ENCODE measurements around the gene PAPPA2. TPM values are rescaled to one million over a fixed set of nuclear protein-coding genes. Genes with fewer than 3 reads are reported as not detected.

PAPPA2 gene
- total RNA-seq, 1 donor from 2014 or later: 0.50 TPM

DNA sequence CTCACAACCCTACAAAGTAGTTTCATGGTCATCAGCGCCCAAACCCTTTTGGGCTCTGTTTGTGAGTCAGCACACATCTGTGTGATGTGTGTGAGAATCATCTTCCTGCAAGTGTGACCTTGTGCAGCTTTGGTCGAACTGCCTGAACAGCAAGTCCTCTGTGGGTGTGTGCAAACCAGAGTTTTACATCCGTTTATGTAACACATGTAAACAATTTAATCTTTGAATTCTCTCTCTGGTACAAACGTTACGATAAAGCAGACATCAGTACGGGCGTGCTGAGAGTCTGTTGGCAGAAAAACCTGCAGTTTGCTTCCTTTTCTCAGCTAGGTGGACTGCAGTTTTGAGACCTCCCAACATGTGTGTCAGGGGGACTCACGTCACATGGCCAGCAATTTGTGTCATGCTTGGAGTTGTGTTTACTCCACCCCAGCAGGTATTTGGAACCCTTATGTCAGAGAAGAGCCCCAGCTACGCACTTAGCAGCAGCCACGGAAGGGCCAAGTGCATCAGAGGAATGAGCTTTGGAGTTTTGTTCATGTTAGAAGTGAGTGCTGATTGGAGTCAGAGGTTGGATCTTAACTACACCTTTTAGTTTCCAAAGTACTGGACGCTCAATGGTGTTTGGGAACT, 230.8 kb downstream of the PAPPA2 start:
- no peak for TF ChIP-seq CTCF (IDR thresholded peaks at IDR 0.05)
- Histone ChIP-seq H3K27me3 (ENCODE audit: low read depth) (no peaks in the 10 kb centered on the region), H3K4me1 (peaks cover 13% of the 10 kb centered on the region), H3K4me3 (no peak overlapping the region), H3K36me3 (no peaks in the 10 kb centered on the region), H3K27ac (no peak overlapping the region), H3K9me3 (no peaks in the 10 kb centered on the region)
- intact Hi-C loops (cut with DNase I): no loop called here
- DNase-seq (no peak), ATAC-seq (peak; percentile 69 to 73)

DNA sequence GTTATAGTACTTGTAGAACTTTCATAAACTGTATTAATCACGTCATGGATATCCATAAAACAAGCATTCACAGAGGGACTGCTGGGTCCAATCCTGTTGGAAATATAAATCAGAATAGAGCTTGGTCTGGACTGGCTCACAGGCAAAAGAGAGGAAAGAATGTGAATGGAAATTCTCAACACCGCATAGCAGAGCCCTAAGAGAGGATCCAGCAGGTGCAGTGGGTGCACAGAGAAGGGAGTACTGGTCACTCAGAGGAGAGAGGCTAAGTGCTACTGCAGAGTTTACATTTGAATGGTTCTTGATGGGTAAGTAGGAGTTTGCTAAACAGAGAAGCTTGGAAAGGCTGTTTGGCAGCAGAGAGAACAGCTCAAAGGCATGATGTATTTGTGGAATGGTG, 231.7 kb downstream of the PAPPA2 start:
- Histone ChIP-seq H3K27ac (no peak overlapping the region), H3K9me3 (no peaks in the 10 kb centered on the region), H3K4me3 (no peak overlapping the region), H3K4me1 (peaks cover 13% of the 10 kb centered on the region), H3K36me3 (no peaks in the 10 kb centered on the region), H3K27me3 (ENCODE audit: low read depth) (no peaks in the 10 kb centered on the region)
- no peak for DNase-seq
- ATAC-seq: peak; percentile 20 to 38
- no peak for TF ChIP-seq CTCF (IDR thresholded peaks at IDR 0.05)
- intact Hi-C loops (cut with DNase I): no loop called here

DNA sequence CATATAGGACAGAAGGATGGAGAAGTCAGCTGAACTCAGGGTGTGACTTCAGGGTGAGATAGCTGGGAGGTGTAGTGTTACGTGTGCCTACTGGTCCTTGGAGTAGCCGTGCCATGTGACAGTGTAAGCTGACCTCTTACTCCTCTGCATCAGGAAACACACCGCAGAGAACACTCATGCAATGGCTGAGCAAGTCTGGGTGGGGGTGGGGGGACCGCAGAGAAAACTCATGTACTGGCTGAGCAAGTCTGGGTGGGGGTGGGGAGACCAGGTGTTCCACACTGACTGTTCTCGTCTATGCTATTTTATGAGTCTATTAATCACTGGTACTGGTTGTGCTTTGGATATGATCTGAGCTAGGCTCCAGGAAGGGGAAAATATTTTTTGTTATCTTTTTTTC, 233.1 kb downstream of the PAPPA2 start:
- no peaks in the 10 kb centered on the region for H3K9me3 ChIP-seq
- peak; percentile 48 for DNase-seq
- no peaks in the 10 kb centered on the region for H3K36me3 ChIP-seq
- intact Hi-C loops (cut with DNase I): no loop called here
- H3K27me3 ChIP-seq (ENCODE audit: low read depth): no peaks in the 10 kb centered on the region
- H3K4me1 ChIP-seq: peaks cover 13% of the 10 kb centered on the region
- H3K27ac ChIP-seq: no peak overlapping the region
- ATAC-seq: peak in 1 of 2 donors; percentile 75
- no peak for TF ChIP-seq CTCF (IDR thresholded peaks at IDR 0.05)
- H3K4me3 ChIP-seq: no peak overlapping the region

DNA sequence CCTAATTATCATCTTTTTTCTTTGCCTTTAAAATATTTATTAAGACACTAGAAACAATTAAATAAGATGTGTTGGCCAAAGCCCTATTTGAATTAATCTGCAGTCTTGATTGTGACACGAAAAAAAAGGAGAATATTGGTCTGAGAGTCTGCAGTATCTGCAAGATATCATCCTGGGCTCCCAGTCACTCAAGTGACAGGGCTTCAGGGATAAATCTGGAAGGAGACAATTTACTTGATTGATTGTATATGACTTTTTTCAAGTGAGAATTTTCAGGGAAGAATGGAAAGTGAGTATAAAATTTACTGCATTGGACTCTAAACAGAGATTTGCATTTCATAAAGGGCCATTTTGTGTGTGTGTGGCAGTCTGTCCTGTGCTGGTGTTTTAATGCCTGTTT, 233.7 kb downstream of the PAPPA2 start:
- no peak overlapping the region for H3K27ac ChIP-seq
- no peak for TF ChIP-seq CTCF (IDR thresholded peaks at IDR 0.05)
- intact Hi-C loops (cut with DNase I): no loop called here
- no peaks in the 10 kb centered on the region for H3K36me3 ChIP-seq
- DNase-seq (no peak), ATAC-seq (no peak)
- H3K27me3 ChIP-seq (ENCODE audit: low read depth): no peaks in the 10 kb centered on the region
- no peak overlapping the region for H3K4me3 ChIP-seq
- H3K9me3 ChIP-seq: no peaks in the 10 kb centered on the region
- H3K4me1 ChIP-seq: peaks cover 13% of the 10 kb centered on the region

DNA sequence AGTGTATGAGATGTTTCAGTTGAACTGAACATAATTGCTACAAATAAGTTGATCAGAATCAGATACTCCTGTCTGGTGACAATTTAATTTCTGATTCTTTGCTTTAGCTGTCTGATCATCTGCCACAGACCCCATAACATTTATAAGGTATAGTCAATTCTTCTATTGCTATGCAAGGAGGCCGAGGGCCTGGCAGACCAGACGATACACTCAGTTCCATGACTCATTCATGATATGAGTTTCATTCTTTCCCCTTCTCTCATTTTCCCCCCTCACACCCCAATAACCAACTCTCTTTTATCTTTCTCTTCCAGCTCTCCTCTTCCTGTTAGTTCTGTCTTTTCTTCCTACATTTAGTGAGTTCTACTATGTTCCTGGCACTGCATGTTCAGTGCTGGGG, 236.8 kb downstream of the PAPPA2 start:
- Histone ChIP-seq H3K9me3 (no peaks in the 10 kb centered on the region), H3K27ac (no peak overlapping the region), H3K36me3 (no peaks in the 10 kb centered on the region), H3K4me1 (no peaks in the 10 kb centered on the region), H3K4me3 (no peak overlapping the region), H3K27me3 (ENCODE audit: low read depth) (no peaks in the 10 kb centered on the region)
- intact Hi-C loops (cut with DNase I): no loop called here
- TF ChIP-seq CTCF (IDR thresholded peaks at IDR 0.05): no peak
- DNase-seq: no peak
- ATAC-seq: no peak

Data from lower lobe of right lung (tissue), 2 donors.